NCI-H2081 treated with DMSO at 0.1 percent for 48 hours (cell line): ENCODE results near the gene SIN3B.

Source experiments
- DNase-seq: peaks from one replicate; lab custom pipeline; 2025; lab: John Stamatoyannopoulos, UW

SIN3B gene

DNA sequence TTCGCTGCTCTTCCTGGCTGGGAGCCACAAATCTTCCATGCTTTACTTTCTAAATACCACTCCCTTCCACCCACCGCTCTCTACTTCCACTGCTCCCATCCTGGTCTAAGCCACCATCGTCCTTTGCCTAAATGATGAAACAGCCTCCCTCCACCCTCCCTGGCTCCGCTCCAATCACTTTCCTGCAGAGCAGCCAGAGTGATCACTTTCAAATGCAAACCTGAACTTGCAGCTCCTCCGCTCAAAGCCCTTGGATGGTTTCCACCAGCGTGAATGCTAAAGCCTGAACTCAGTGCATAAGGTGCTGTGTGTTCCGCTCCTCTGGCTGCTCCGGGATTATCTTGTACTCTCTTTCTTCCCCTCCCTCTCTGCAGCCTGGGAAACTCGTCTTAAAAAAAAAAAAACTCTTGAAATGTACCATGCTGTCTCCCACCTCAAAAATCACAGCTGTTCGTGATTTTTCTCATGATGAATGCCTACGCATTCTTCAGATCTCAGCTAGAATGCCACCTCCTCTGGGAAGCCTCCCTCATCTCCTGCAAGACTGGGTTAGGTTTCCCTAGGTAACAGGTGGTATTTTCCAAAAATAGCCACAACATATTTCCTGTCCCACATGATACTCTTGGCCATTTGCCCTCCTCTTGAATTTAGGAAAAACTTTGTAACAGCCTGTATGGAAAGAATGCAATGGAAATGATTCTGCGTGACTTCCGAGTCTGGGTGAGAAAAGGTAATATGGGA is 3.7 kb upstream of the SIN3B start:
- DNase-seq: no peak

GRCh38 chr19:16829822-16830289 is 658 bp downstream of the SIN3B start:
- DNase-seq: no peak

GRCh38 chr19:16830679-16831078 is 1.5 kb downstream of the SIN3B start:
- DNase-seq: no peak

DNA sequence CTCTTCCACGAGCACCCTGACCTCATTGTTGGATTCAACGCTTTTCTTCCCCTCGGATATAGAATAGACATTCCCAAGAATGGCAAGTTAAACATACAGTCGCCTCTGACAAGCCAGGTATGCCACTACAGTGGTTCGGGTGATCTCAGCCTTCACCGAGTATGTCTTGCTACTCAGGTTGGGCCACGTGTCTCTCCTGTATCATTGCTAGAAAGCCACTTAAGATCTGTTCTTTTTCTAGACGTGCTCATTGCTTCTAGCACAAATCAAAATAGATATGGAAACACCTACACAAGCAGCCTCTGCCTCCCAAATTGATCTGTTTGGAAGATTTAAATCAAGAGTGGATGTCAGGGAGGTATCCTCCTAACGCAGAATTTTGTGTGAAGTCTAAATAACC is 2.3 kb downstream of the SIN3B start:
- DNase-seq: no peak

DNA sequence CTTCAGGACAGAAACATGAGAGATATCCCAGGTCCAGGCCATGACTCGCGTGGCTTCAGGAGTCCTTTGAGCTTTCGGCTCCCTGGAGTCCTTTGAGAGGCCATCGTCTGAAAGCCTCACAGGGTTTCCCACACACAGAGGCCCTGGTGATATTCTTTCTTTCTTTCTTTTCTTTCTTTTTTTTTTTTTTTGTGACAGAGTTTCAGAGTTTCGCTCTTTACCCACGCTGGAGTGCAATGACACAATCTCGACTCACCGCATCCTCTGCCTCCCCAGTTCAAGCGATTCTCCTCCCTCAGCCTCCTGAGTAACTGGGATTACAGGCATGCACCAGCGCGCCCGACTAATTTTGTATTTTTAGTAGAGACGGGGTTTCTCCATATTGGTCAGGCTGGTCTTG is 5.5 kb downstream of the SIN3B start:
- no peak for DNase-seq

DNA sequence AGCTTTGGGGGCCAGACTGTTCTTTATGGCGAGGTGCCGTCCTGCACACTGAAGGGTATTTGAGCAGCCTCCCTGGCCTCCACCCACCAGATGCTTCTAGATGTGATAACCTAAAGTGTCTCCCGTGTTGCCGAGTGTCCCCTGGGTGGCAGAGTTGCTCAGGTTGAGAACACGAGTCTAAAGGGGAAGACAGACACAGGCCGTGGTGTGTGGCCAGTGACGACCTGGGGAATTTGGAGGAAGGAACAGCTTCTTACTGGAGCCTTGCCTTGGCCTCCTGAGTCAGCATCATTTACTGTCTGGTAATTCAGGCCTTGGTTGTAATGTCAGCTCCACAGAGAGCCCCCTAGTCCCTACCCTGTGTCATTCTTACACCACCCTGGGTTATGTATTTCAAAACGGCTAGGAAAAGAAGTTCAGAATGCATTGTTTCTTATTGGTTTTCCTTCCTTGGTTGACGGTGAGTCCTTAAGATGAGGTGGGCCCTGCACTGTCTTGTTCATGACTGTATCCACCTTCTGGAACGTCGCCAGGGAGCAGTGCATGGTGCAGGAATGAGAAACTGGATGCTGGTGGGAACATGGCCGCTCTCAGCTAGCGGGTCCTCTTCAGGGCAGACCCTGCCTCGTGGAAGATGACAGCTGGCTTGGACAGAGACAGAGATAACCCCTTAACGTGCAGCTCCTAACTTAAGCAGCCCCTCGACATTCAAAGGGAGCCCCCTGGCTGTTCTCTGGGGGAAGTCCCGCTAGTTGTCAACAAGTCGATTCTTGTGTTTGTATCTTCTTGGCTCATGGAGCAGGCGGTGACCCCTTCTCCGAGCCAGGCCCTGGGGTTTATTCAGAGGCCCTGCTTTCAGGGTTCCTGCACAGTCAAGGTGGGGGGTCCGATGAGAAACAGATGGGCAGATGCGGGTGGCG is 7.2 kb downstream of the SIN3B start:
- no peak for DNase-seq

GRCh38 chr19:16837035-16837362 is 7.8 kb downstream of the SIN3B start:
- DNase-seq: no peak

DNA sequence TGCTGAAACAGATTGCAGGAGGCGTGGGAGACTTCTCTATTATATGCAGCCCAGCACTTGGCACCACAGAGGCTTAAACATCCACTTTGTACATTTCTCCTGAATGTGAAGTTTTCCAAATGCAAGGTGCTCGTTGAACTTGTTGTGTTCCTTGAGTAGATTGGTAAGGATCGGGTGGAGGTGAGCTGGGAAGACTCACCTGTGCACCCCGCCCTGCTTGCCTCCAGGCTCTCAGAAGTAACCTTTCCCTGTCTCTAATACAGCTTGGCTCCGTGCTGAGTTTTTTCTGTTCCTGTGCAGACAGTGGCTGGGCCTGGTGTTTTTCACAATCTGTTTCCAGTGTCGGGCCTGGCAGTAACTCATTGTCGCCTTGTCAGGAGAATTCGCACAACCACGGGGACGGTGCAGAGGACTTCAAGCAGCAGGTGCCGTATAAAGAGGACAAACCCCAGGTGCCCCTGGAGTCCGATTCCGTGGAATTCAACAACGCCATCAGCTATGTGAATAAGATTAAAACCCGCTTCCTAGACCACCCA is 12.3 kb downstream of the SIN3B start:
- no peak for DNase-seq

DNA sequence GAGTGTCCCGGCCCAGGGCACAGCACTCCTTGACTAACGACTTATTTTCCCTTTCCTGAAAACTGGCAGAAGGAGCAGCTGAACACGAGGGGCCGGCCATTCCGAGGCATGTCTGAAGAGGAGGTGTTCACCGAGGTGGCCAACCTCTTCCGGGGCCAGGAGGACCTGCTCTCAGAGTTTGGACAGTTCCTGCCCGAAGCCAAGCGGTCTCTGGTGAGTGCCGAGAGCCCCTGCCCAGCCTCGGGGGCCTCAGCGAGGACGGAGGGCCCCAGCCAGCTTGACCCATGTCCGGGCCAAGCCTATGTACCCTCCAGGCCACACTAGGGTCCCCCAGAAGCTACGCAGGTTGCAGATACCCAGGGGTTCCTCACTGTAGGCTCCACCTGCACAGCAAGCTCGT is 17.7 kb downstream of the SIN3B start:
- no peak for DNase-seq

DNA sequence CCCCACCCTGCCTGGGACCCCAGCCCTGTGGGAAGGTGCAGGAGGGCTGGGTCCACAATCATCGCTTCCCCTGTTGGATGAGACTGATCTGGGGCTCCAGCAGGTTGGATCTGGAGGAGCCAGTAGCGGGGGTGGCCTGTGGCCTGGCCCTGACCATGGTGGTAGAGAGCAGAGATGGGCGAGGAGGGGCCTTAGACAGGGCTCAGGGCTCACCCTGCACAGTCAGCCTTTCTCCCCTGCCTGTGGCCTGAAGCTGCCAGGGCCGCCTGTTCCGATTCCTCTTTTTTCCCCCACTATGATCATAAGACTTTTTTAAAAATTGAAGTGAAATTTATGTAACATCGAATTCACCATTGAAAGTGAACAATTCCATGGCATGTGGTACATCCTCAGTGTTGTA is 18.2 kb downstream of the SIN3B start:
- DNase-seq: no peak

DNA sequence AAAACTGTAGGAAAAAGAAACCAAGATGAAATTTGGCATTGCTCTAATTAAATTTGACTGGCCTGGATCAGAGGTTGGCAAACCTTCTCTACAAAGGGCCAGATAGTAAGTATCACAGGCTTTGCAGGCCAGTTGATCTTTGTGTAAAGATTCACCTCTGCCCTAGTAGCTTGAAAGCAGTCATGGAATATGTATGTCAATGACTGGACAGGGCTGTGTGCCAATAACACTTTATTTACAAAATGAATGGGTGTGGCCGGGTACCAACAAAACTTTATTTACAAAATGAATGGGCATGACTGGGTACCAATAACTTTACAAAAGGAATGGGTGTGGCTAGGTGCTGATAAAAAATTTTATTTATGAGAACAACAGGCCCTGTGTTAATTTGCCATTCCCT is 20.0 kb downstream of the SIN3B start:
- DNase-seq: no peak

DNA sequence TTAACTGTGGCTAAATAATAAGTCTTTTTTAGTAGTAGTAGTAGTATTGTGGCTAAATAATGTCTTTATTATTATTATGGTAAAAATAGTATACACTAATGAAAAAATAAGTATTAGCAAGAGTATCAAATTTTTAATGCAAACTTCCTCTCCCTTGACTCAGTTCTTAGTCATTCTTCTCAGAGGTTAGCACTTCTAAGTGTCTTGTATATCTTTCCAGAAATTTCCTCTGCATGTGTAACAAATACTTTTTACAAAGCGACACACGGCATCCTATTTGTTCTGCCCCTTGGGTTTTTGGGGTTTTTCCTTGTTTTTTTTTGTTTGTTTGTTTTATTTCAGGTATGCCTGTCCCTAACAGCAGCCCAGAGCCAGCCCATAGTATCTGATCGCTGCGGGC is 20.9 kb downstream of the SIN3B start:
- no peak for DNase-seq

- no peak for DNase-seq
Measured at GRCh38 chr19:16851031-16851712, 22.0 kb downstream of the SIN3B start.

DNA sequence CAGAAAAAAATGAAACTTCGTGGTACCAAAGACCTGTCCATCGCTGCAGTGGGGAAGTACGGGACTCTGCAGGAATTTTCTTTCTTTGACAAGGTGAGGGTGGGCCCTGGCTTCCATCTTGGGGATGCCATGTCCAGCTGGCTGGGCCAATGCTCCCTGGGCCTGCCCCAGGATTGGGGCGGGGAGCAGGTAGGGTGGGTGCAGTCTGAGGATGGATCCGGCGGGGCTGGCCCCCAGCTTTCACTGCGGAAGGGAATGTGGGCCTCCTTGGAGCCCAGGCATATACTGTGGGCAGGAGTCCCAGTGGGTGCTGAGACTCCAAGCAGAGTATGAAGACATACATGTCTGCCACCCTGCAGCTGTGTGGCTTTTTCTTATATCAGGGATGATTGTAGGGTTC is 23.9 kb downstream of the SIN3B start:
- no peak for DNase-seq

- no peak for DNase-seq
Measured at GRCh38 chr19:16856091-16856490, 26.9 kb downstream of the SIN3B start.

GRCh38 chr19:16859626-16860025 is 30.4 kb downstream of the SIN3B start:
- DNase-seq: no peak

DNA sequence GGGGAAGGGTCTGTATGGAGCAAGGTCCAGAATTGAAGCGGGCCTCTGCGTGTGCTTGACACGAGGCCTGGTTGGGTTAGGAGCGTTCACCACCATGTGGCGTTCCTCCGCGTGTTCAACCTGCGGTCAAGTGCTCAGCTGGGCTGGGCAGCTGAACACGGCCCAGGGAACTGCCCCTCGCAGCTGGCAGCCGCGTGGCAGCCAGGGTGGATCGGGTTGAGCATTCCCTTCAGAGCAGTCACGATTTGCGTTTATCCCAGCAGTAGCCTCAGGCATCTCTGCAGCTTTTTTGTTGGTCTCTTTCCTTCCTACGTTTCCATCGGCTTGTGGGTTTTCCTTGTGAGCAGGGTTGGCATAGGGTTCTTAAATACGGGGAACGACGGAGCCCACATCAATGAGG is 30.9 kb downstream of the SIN3B start:
- DNase-seq: no peak

- DNase-seq: no peak
Measured at GRCh38 chr19:16861011-16861410, 31.8 kb downstream of the SIN3B start.

DNA sequence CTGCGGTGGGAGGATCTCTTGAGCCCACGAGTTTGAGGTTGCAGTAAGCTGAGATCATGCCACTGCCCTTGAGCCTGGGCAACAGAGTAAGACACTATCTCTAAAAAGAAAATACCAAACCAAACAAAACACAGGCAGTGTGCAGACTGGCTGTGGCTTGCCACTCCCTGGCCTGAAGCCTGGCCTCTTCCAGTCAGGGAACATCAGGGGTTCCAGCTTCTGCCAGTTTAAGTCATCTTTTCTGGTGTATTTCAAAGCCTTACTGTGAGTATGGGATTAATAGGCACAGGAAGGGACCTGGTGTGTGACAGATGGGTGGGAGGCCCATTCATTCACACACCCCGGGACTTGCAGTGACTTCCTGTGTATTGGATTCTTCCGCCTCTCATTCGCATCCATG is 32.6 kb downstream of the SIN3B start:
- no peak for DNase-seq

- DNase-seq: no peak
Measured at GRCh38 chr19:16862826-16863415, 33.7 kb downstream of the SIN3B start.

DNA sequence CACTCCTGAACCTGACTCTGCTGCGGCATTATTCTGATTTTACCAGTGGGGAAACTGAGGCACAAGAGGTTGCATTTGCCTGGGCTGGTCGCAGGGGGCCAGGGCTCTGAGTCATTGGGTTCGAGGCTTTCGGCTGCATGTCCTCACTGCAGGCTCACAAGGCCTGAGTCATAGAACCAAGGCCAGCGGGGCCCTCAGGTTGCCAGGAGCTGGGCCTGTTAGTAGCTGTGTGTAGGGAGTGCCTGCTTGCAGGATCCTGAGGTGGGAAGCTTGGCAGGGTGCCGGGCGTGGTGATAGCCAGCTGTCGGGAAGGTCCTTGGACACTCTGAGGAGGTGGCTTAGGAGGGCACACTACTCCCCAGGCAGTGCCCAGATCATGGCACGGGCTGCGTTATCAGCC is 38.0 kb downstream of the SIN3B start:
- DNase-seq: no peak
